MCF 10A (cell line): Measurements from ENCODE around the gene MMS22L. TPM values are rescaled to one million over a fixed set of nuclear protein-coding genes. Genes with fewer than 3 reads are reported as not detected.

Source experiments
- BruUV-seq: library from RNA; stranded (reverse); fragments of 400-500 nt; replicated peaks from 2 replicates; lab custom pipeline; 2021; lab: Mats Ljungman, UMichigan
- CTCF ChIA-PET: fragments of 300-600 bp; sonication (Branson Sonifier 250); formaldehyde crosslinking; extraction: SDS; loops from one replicate; lab custom pipeline; 2021; ENCODE audit warnings: antibody characterized with exemption, inconsistent platforms; lab: Yijun Ruan, JAX
- POLR2A ChIA-PET: fragments of 300-600, 350-650 bp; sonication (Branson Sonifier 250); formaldehyde crosslinking; extraction: SDS; loops from one replicate; lab custom pipeline; 2020; ENCODE audit warnings: antibody characterized with exemption, inconsistent platforms; lab: Yijun Ruan, JAX
- DNase-seq: peaks from one replicate; pipeline ENCODE4 v3.0.0-alpha.2; 2018; ENCODE audit not compliant: unreplicated experiment
- H3K27ac Mint-ChIP-seq: one replicate; pipeline ENCODE4 v1.8.0; 2022; ENCODE audit warnings: mild to moderate bottlenecking, low read depth, mixed read lengths; ENCODE audit not compliant: unreplicated experiment
- H3K27me3 Mint-ChIP-seq: one replicate; pipeline ENCODE4 v1.8.0; 2022; ENCODE audit warnings: mixed read lengths; ENCODE audit not compliant: insufficient read depth, unreplicated experiment
- H3K36me3 Mint-ChIP-seq: one replicate; pipeline ENCODE4 v1.8.0; 2022; ENCODE audit warnings: mild to moderate bottlenecking, moderate library complexity, mixed read lengths; ENCODE audit not compliant: insufficient read depth, unreplicated experiment
- H3K4me1 Mint-ChIP-seq: one replicate; pipeline ENCODE4 v1.8.0; 2022; ENCODE audit warnings: mixed read lengths; ENCODE audit not compliant: insufficient read depth, unreplicated experiment
- H3K4me3 Mint-ChIP-seq: one replicate; pipeline ENCODE4 v1.8.0; 2022; ENCODE audit warnings: mild to moderate bottlenecking, moderate library complexity, mixed read lengths; ENCODE audit not compliant: unreplicated experiment
- H3K9me3 Mint-ChIP-seq: one replicate; pipeline ENCODE4 v1.8.0; 2022; ENCODE audit warnings: mixed read lengths; ENCODE audit not compliant: unreplicated experiment
- intact Hi-C: fragments of 100-400 bp; cut with micrococcal nuclease; formaldehyde crosslinking; loops from 2 replicates; pipeline ENCODE4 v1.14.1; 2022
- total RNA-seq: library from RNA; stranded (reverse); gene quantifications from 2 replicates; pipeline ENCODE4 v1.2.3, GENCODE V29; 2022
- TF ChIP-seq, protein P1 (sequence below): fragments of 200-600 bp; IDR thresholded peaks from one replicate; pipeline ENCODE4 v1.8.0; 2022; ENCODE audit warnings: antibody characterized with exemption, mild to moderate bottlenecking; ENCODE audit not compliant: unreplicated experiment

MMS22L gene
- total RNA-seq, 1 experiment from 2014 or later = 9.8 TPM

DNA sequence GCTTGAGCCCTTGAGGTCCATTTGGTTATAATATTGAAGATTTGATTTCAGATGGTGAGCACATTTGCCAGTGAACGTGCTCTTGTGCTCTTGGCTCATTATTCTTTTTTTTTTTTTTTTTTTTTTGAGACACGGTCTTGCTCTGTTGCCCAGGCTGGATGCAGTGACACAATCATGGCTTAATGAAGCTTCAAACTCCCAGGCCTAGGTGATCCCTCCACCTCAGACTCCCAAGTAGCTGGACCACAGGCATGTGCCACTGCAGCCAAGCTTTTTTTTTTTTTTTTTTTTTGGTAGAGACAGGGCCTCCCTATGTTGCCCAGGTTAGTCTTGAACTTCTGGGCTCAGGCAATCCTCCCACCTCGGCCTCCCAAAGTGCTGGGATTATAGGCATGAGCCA lies 182.3 kb downstream of the MMS22L start:
- no TSS peak for BruUV-seq
- intact Hi-C loops = no loop called here

DNA sequence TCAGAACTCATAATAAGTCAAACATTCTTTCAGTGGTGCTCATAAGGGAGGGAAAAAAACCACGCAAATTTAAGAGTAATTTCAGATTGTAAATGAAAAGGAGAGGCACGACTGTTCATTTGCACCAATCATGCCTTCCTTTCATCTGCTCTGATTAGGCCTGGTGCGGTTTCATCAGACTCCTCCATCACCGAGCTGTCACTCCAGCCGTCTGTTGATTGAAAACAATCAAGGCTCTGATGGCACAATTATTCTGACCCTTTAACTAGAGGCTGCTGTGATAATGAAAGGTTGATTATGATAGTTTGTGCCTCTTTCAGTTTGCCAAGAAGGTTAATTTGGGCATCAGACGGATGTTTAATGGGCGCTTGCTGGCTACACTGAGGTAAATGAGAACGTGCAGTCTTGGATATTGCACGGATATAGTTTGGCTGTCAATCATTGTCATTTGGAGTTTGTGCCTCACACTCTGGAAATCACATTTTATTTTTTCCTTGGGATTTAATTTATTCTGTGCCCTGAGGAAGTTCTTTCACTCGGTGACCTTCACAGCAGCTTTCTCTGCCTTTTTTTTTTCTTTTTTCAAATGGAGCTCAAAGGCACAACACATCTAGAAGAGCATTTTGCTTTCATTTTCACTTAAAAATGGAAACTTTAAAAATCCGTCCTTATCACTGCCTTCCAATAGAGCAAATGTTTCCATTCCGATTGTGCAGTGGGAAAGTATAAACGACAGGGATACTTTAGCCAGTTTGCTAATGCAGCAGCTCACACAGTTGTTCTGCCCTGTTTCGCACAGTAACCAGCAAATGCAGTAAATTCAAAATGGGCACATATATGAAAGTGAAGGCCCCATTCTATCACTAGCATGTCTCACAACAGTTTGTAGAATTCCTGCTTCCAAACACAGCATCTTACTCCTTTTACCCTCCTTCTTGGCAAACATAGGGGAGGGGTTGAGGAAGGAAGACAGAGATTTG lies 185.7 kb downstream of the MMS22L start:
- BruUV-seq = no TSS peak
- no peak overlapping the region for H3K27ac Mint-ChIP-seq
- TF ChIP-seq, protein P1, sequence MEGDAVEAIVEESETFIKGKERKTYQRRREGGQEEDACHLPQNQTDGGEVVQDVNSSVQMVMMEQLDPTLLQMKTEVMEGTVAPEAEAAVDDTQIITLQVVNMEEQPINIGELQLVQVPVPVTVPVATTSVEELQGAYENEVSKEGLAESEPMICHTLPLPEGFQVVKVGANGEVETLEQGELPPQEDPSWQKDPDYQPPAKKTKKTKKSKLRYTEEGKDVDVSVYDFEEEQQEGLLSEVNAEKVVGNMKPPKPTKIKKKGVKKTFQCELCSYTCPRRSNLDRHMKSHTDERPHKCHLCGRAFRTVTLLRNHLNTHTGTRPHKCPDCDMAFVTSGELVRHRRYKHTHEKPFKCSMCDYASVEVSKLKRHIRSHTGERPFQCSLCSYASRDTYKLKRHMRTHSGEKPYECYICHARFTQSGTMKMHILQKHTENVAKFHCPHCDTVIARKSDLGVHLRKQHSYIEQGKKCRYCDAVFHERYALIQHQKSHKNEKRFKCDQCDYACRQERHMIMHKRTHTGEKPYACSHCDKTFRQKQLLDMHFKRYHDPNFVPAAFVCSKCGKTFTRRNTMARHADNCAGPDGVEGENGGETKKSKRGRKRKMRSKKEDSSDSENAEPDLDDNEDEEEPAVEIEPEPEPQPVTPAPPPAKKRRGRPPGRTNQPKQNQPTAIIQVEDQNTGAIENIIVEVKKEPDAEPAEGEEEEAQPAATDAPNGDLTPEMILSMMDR = no peak
- H3K36me3 Mint-ChIP-seq = no peaks in the 10 kb centered on the region
- intact Hi-C loops = no loop called here
- peaks cover 47% of the 10 kb centered on the region for H3K27me3 Mint-ChIP-seq
- no peaks in the 10 kb centered on the region for H3K4me1 Mint-ChIP-seq
- H3K9me3 Mint-ChIP-seq = no peaks in the 10 kb centered on the region
- ChIA-PET CTCF (interaction anchor here (0.5 to 1.6 kb wide), 3 partner anchors 38 to 468 kb away, joined by 3 to 5 read pairs (median 3); no protein-coding TSS in a partner anchor), POLR2A (interaction anchor here (0.6 kb wide), 1 partner anchor 1445 kb away, joined by 3 read pairs; no protein-coding TSS in a partner anchor)
- DNase-seq = no peak
- H3K4me3 Mint-ChIP-seq = no peak overlapping the region

More for the DNA sequence above, 182.3 kb downstream of the MMS22L start:
- TF ChIP-seq, protein P1 = no peak
- CTCF ChIA-PET = interaction anchor here (0.6 kb wide), 1 partner anchor 300 kb away, joined by 4 read pairs; no protein-coding TSS in a partner anchor
- H3K36me3 Mint-ChIP-seq = no peaks in the 10 kb centered on the region
- H3K9me3 Mint-ChIP-seq = no peaks in the 10 kb centered on the region
- no peak overlapping the region for H3K27ac Mint-ChIP-seq
- POLR2A ChIA-PET = no interaction called here
- no peaks in the 10 kb centered on the region for H3K4me1 Mint-ChIP-seq
- no peak overlapping the region for H3K4me3 Mint-ChIP-seq
- H3K27me3 Mint-ChIP-seq = peaks cover 29% of the 10 kb centered on the region
- no peak for DNase-seq

DNA sequence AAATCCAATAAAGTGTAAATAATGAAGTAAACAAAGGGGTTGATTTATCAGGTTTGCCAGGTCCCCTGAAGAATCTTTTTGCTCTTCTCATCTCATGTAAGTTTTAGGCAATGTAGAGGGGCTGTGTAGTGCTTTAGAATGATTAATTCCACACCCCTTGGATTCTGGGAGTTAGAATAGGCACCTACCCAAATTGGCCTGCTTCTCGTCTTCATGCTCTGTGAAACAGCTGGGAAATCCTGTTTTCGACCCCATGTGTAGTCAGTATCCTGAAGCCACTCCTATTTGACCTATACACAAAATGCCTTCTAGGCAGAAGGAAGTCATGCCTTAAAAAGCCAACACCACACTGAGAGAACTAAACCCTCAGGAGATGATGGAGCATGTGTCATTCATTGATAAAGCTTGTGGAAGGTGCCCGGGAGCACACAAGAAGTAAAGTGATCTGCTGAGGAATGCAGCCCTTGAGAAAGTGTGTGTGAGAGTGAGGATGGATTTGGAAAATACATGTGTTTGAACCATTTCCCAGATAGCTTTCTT lies 187.6 kb downstream of the MMS22L start:
- Mint-ChIP-seq H3K4me3 (no peak overlapping the region), H3K27me3 (peaks cover 67% of the 10 kb centered on the region), H3K4me1 (no peaks in the 10 kb centered on the region), H3K9me3 (no peaks in the 10 kb centered on the region), H3K27ac (no peak overlapping the region), H3K36me3 (no peaks in the 10 kb centered on the region)
- TF ChIP-seq, protein P1 = no peak
- BruUV-seq = no TSS peak
- intact Hi-C loops = no loop called here
- no peak for DNase-seq
- ChIA-PET CTCF (interaction anchor here (0.8 to 1.6 kb wide), 2 partner anchors 36 to 218 kb away, joined by 3 to 5 read pairs; no protein-coding TSS in a partner anchor), POLR2A (no interaction called here)

DNA sequence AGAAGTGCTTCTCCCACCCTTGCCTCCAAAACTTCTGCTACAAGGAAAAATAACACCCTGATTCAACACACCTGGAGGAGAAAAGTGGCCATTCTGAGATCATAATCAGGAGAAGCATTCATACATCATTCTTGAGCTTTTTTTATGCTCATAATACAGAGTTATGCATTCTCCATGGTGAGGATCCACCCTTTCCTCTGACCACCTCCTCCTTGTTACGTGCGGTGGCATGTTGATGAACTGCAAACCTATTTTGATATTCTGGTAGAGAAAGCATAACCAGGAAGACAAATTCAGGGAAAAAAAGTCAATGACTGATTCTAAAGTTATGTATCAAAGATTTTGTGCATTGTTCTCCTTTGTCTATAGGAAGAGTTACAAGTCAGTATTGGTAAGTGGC lies 188.6 kb downstream of the MMS22L start:
- no peak overlapping the region for H3K27ac Mint-ChIP-seq
- no peaks in the 10 kb centered on the region for H3K36me3 Mint-ChIP-seq
- BruUV-seq = no TSS peak
- no peaks in the 10 kb centered on the region for H3K9me3 Mint-ChIP-seq
- no peak overlapping the region for H3K4me3 Mint-ChIP-seq
- intact Hi-C loops = no loop called here
- TF ChIP-seq, protein P1 = no peak
- no peaks in the 10 kb centered on the region for H3K4me1 Mint-ChIP-seq
- POLR2A ChIA-PET = no interaction called here
- DNase-seq = no peak
- peaks cover 69% of the 10 kb centered on the region for H3K27me3 Mint-ChIP-seq
- CTCF ChIA-PET = interaction anchor here (0.6 kb wide), 1 partner anchor 1284 kb away, joined by 3 read pairs; no protein-coding TSS in a partner anchor
